ENCODE results near the gene ZNF865. TPM values are rescaled to one million over a fixed set of nuclear protein-coding genes. Genes with fewer than 3 reads are reported as not detected.

Gene ZNF865
- total RNA-seq, 1 experiment from 2014 or later: 13.2 TPM

DNA sequence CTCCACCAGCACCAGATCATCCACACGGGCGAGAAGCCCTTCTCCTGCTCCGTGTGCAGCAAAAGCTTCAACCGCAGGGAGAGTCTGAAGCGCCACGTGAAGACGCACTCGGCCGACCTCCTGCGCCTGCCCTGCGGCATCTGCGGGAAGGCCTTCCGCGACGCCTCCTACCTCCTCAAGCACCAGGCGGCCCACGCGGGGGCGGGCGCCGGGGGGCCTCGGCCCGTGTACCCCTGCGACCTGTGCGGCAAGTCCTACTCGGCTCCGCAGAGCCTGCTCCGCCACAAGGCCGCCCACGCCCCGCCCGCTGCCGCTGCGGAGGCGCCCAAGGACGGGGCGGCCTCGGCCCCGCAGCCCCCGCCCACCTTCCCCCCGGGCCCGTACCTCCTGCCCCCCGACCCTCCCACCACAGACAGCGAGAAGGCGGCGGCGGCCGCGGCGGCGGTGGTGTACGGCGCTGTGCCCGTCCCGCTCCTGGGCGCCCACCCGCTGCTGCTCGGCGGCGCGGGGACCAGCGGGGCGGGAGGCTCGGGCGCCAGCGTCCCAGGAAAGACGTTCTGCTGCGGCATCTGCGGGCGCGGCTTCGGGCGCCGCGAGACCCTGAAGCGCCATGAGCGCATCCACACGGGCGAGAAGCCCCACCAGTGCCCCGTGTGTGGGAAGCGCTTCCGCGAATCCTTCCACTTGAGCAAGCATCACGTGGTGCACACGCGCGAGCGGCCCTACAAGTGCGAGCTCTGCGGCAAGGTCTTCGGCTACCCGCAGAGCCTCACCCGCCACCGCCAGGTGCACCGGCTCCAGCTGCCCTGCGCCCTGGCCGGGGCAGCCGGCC is 9.5 kb downstream of the ZNF865 start:
- POLR2A ChIA-PET: no interaction called here
- H3K36me3 Mint-ChIP-seq (ENCODE audit: insufficient read depth, unreplicated experiment): peaks cover 30% of the 10 kb centered on the region

DNA sequence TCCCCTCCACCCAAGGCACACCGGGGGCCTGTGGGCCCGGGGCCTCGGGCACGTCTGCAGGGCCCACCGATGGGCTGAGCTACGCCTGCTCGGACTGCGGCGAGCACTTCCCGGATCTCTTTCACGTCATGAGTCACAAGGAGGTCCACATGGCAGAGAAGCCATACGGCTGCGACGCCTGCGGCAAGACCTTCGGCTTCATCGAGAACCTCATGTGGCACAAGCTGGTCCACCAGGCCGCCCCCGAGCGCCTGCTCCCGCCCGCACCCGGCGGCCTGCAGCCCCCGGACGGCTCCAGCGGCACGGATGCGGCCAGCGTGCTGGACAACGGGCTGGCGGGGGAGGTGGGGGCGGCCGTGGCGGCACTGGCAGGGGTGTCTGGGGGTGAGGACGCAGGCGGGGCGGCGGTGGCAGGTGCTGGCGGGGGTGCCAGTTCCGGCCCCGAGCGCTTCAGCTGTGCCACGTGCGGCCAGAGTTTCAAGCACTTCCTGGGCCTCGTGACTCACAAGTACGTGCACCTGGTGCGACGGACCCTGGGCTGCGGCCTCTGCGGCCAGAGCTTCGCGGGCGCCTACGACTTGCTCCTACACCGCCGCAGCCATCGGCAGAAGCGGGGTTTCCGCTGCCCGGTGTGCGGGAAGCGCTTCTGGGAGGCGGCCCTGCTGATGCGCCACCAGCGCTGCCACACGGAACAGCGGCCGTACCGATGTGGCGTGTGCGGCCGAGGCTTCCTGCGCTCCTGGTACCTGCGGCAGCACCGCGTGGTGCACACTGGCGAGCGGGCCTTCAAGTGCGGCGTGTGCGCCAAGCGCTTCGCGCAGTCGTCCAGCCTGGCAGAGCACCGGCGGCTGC is 10.3 kb downstream of the ZNF865 start:
- Mint-ChIP-seq H3K9me3 (ENCODE audit: unreplicated experiment) (no peaks in the 10 kb centered on the region), H3K27ac (ENCODE audit: unreplicated experiment) (no peak overlapping the region), H3K4me3 (ENCODE audit: unreplicated experiment) (no peak overlapping the region), H3K36me3 (ENCODE audit: insufficient read depth, unreplicated experiment) (peaks cover 35% of the 10 kb centered on the region), H3K4me1 (ENCODE audit: low read depth, unreplicated experiment) (no peaks in the 10 kb centered on the region), H3K27me3 (ENCODE audit: insufficient read depth, unreplicated experiment) (no peaks in the 10 kb centered on the region)
- DNase-seq: no peak
- ChIA-PET CTCF (no interaction called here), POLR2A (no interaction called here)
- H3K36me3 ChIP-seq (ENCODE audit: control insufficient read depth, insufficient read depth, low read length): no peaks in the 10 kb centered on the region; the same call in 1 of the 2 replicates
- H3K4me3 ChIP-seq (ENCODE audit: low read depth, low read length): no peak overlapping the region
- no peaks in the 10 kb centered on the region for H3K4me1 ChIP-seq
- H3K9me3 ChIP-seq: no peaks in the 10 kb centered on the region
- intact Hi-C loops (cut with micrococcal nuclease; ENCODE audit: unreplicated experiment): no loop called here
- TF ChIP-seq CTCF (IDR thresholded peaks at IDR 0.05; ENCODE audit: insufficient read depth in 1 of 2, low read depth in 1 of 2, low read length in 1 of 2, severe bottlenecking in 1 of 2, unreplicated experiment in 1 of 2): no peak
- H3K27me3 ChIP-seq (replicated peaks; ENCODE audit: control insufficient read depth, insufficient read depth, low read length): no peaks in the 10 kb centered on the region
- BruUV-seq (replicated peaks): no TSS peak

More for the DNA sequence above, 9.5 kb downstream of the ZNF865 start:
- no peaks in the 10 kb centered on the region for H3K4me1 ChIP-seq
- H3K27me3 ChIP-seq (replicated peaks; ENCODE audit: control insufficient read depth, insufficient read depth, low read length): no peaks in the 10 kb centered on the region
- Mint-ChIP-seq H3K4me3 (ENCODE audit: unreplicated experiment) (no peak overlapping the region), H3K27ac (ENCODE audit: unreplicated experiment) (no peak overlapping the region), H3K4me1 (ENCODE audit: low read depth, unreplicated experiment) (no peaks in the 10 kb centered on the region), H3K9me3 (ENCODE audit: unreplicated experiment) (no peaks in the 10 kb centered on the region), H3K27me3 (ENCODE audit: insufficient read depth, unreplicated experiment) (no peaks in the 10 kb centered on the region)
- intact Hi-C loops (cut with micrococcal nuclease; ENCODE audit: unreplicated experiment): no loop called here
- H3K9me3 ChIP-seq: no peaks in the 10 kb centered on the region
- CTCF ChIA-PET: no interaction called here
- no peak for DNase-seq
- no peak for TF ChIP-seq CTCF (IDR thresholded peaks at IDR 0.05; ENCODE audit: insufficient read depth in 1 of 2, low read depth in 1 of 2, low read length in 1 of 2, severe bottlenecking in 1 of 2, unreplicated experiment in 1 of 2)
- H3K36me3 ChIP-seq (ENCODE audit: control insufficient read depth, insufficient read depth, low read length): no peaks in the 10 kb centered on the region; the same call in 1 of the 2 replicates
- BruUV-seq (replicated peaks): no TSS peak
- H3K4me3 ChIP-seq (ENCODE audit: low read depth, low read length): no peak overlapping the region

GRCh38 chr19:55616395-55616875 is 11.0 kb downstream of the ZNF865 start:
- no peak overlapping the region for H3K4me3 ChIP-seq (ENCODE audit: low read depth, low read length)
- Mint-ChIP-seq H3K4me3 (ENCODE audit: unreplicated experiment) (no peak overlapping the region), H3K27ac (ENCODE audit: unreplicated experiment) (no peak overlapping the region), H3K9me3 (ENCODE audit: unreplicated experiment) (no peaks in the 10 kb centered on the region), H3K4me1 (ENCODE audit: low read depth, unreplicated experiment) (no peaks in the 10 kb centered on the region), H3K27me3 (ENCODE audit: insufficient read depth, unreplicated experiment) (no peaks in the 10 kb centered on the region), H3K36me3 (ENCODE audit: insufficient read depth, unreplicated experiment) (peaks cover 35% of the 10 kb centered on the region)
- H3K4me1 ChIP-seq: no peaks in the 10 kb centered on the region
- ChIA-PET CTCF (no interaction called here), POLR2A (no interaction called here)
- no peak for TF ChIP-seq CTCF (IDR thresholded peaks at IDR 0.05; ENCODE audit: insufficient read depth in 1 of 2, low read depth in 1 of 2, low read length in 1 of 2, severe bottlenecking in 1 of 2, unreplicated experiment in 1 of 2)
- H3K27me3 ChIP-seq (replicated peaks; ENCODE audit: control insufficient read depth, insufficient read depth, low read length): no peaks in the 10 kb centered on the region
- no peaks in the 10 kb centered on the region for H3K9me3 ChIP-seq
- no peaks in the 10 kb centered on the region; the same call in 1 of the 2 replicates for H3K36me3 ChIP-seq (ENCODE audit: control insufficient read depth, insufficient read depth, low read length)
- no peak for DNase-seq
- intact Hi-C loops (cut with micrococcal nuclease; ENCODE audit: unreplicated experiment): no loop called here
- no TSS peak for BruUV-seq (replicated peaks)
